Thyroid gland (tissue), 4 donors: ENCODE results near the gene TANGO2. TPM values are rescaled to one million over a fixed set of nuclear protein-coding genes. Genes with fewer than 3 reads are reported as not detected.

Source experiments
- DNase-seq, 2 donors: peaks; one replicate each; pipeline ENCODE4 v3.0.0-alpha.2; 2019
- H3K27ac ChIP-seq, 3 donors: fragments of 200-600 bp; sonication (generic); 1 replicate in 2 of 3; 2 replicates in 1 of 3; pipeline ENCODE4 v1.5.1; 2016 to 2019; ENCODE audit warnings: mild to moderate bottlenecking in 1 of 3, moderate library complexity in 1 of 3
- H3K27me3 ChIP-seq: fragments of 200-600 bp; sonication (generic); one replicate; pipeline ENCODE4 v1.5.1; 2019
- H3K36me3 ChIP-seq, 2 donors: fragments of 200-600 bp; sonication (generic); one replicate each; pipeline ENCODE4 v1.5.1; 2016 to 2019
- H3K4me1 ChIP-seq, 2 donors: fragments of 200-600 bp; sonication (generic); one replicate each; pipeline ENCODE4 v1.5.1; 2017 to 2019
- H3K4me3 ChIP-seq, 3 donors: fragments of 200-600 bp; sonication (generic); replicated peaks in 1 of 3; 1 replicate in 2 of 3; 2 replicates in 1 of 3; pipeline ENCODE4 v1.5.1; 2016; ENCODE audit warnings: mild to moderate bottlenecking in 1 of 3
- H3K9me3 ChIP-seq: fragments of 200-600 bp; sonication (generic); one replicate; pipeline ENCODE4 v1.5.1; 2017
- CTCF ChIP-seq, 6 experiments: fragments of 200-600 bp in 3 of 6; fragments of 450-650 bp in 3 of 6; sonication (generic) in 3 of 6; IDR thresholded peaks; one replicate each; pipeline ENCODE4 v1.5.1; 2016 to 2019; ENCODE audit warnings: antibody characterized with exemption in 6 of 6, mild to moderate bottlenecking in 2 of 6, inconsistent platforms in 1 of 6, moderate library complexity in 1 of 6
- POLR2A ChIP-seq, 2 donors: fragments of 450-650 bp; IDR thresholded peaks; one replicate each; pipeline ENCODE4 v1.6.1; 2017; ENCODE audit warnings: antibody characterized with exemption in 2 of 2, mild to moderate bottlenecking in 2 of 2, moderate library complexity in 1 of 2
- WGBS, 2 donors: methylation state at CpG; one replicate each; pipeline ENCODE4 v1.1.5; 2017; 5-methylcytosine and 5-hydroxymethylcytosine counted together
- intact Hi-C: fragments of 100-400 bp; cut with DNase I; formaldehyde crosslinking; loops from one replicate; pipeline ENCODE4 v1.15.1; 2023
- total RNA-seq, 4 donors: library from RNA; depleted of rRNA; stranded (reverse); fragments of >200 nt; gene quantifications; one replicate each; pipeline ENCODE4 v1.2.3, GENCODE V29; 2016

TANGO2 gene
- total RNA-seq, 4 donors from 2014 or later: 50.3 to 82.7 (median 65.2) TPM

- no peak for DNase-seq
- no peaks in the 10 kb centered on the region for H3K9me3 ChIP-seq
- H3K27ac ChIP-seq: no peak overlapping the region
- no peaks in the 10 kb centered on the region for H3K27me3 ChIP-seq
- WGBS, 2 donors: 90 to 100% methylated on average over 2 to 6 of the region's 6 CpGs
- no peak overlapping the region for H3K4me3 ChIP-seq
- peaks cover 33 to 40% of the 10 kb centered on the region in 2 donors for H3K36me3 ChIP-seq
- intact Hi-C loops: no loop called here
- H3K4me1 ChIP-seq: no peaks in the 10 kb centered on the region
- no peak for TF ChIP-seq CTCF (IDR thresholded peaks at IDR 0.05)
- TF ChIP-seq POLR2A (IDR thresholded peaks at IDR 0.05): no peak
Measured at GRCh38 chr22:20054485-20054884, 33.6 kb downstream of the TANGO2 start.

DNA sequence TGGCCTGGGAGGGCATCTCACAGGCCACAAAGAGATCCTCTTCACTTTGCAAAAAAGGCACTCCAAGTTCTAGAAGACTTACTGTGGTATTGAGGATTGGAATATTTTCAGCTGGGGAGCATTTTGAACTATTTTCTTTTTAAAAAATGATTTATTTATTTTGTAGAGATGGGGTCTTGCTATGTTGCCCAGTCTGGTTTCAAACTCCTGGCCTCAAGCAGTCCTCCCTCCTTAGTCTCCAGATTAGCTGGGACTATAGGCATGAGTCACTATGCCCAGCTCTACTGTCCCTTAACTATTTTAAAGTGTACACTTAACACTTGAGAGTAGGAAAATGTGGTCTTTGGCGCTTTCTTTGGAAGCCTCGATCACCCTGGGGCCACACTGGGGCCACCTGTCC is 34.2 kb downstream of the TANGO2 start:
- no peak overlapping the region for H3K27ac ChIP-seq
- no peaks in the 10 kb centered on the region for H3K27me3 ChIP-seq
- DNase-seq: no peak
- peaks cover 33 to 40% of the 10 kb centered on the region in 2 donors for H3K36me3 ChIP-seq
- no peak overlapping the region for H3K4me3 ChIP-seq
- intact Hi-C loops: no loop called here
- H3K9me3 ChIP-seq: no peaks in the 10 kb centered on the region
- 91 to 100% methylated on average over 2 of the region's 2 CpGs for WGBS, 2 donors
- TF ChIP-seq CTCF (IDR thresholded peaks at IDR 0.05) (no peak), POLR2A (IDR thresholded peaks at IDR 0.05) (no peak)
- H3K4me1 ChIP-seq: no peaks in the 10 kb centered on the region

- Histone ChIP-seq H3K36me3 (peaks cover 33 to 40% of the 10 kb centered on the region in 2 donors), H3K4me3 (no peak overlapping the region), H3K9me3 (no peaks in the 10 kb centered on the region), H3K27me3 (no peaks in the 10 kb centered on the region), H3K27ac (no peak overlapping the region), H3K4me1 (no peaks in the 10 kb centered on the region)
- DNase-seq: no peak
- 94 to 98% methylated on average over 3 to 4 of the region's 15 CpGs for WGBS, 2 donors
- TF ChIP-seq POLR2A (IDR thresholded peaks at IDR 0.05) (no peak), CTCF (IDR thresholded peaks at IDR 0.05) (no peak)
- intact Hi-C loops: no loop called here
Measured at GRCh38 chr22:20055654-20056053, 34.7 kb downstream of the TANGO2 start.

DNA sequence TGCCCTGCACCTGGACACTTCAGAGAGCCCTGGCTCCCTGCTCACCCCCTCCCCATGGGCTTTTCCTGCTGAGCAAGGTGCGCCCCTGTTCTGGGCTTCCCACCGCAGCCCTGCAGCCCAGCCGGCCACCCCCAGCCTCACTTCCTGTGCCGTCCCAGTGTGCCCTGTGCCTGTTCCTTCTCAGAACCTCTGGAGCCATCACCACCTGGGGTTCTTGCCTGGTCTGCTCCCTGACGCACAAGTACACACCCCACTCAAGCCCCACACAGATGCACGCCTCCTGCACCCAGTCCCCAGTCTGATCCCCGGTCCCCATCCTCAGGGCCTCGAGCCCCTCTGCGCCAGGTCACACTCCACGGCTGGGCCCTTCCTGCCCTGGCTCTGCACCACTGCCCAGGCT is 35.3 kb downstream of the TANGO2 start:
- WGBS, 2 donors: 85 to 89% methylated on average over 10 of the region's 10 CpGs

More for the DNA sequence above, 35.3 kb downstream of the TANGO2 start:
- no peaks in the 10 kb centered on the region for H3K9me3 ChIP-seq
- TF ChIP-seq POLR2A (IDR thresholded peaks at IDR 0.05) (no peak), CTCF (IDR thresholded peaks at IDR 0.05) (no peak)
- H3K36me3 ChIP-seq: peaks cover 36 to 41% of the 10 kb centered on the region in 2 donors
- no peaks in the 10 kb centered on the region for H3K4me1 ChIP-seq
- no peaks in the 10 kb centered on the region for H3K27me3 ChIP-seq
- no peak overlapping the region for H3K4me3 ChIP-seq
- intact Hi-C loops: no loop called here
- no peak overlapping the region for H3K27ac ChIP-seq
- DNase-seq: no peak
